AG08395 (cell line): ENCODE results near the gene CCT4.
"Not testable (repeated sequence)": the region's sequence is repeated elsewhere in the genome, so short reads cannot be mapped to it uniquely, and the experiment has no call there.

Source experiments
- DNase-seq: peaks from one replicate; pipeline ENCODE4 v3.0.0; 2012; ENCODE audit warnings: mixed read lengths, low spot score

The CCT4 gene, protein sequence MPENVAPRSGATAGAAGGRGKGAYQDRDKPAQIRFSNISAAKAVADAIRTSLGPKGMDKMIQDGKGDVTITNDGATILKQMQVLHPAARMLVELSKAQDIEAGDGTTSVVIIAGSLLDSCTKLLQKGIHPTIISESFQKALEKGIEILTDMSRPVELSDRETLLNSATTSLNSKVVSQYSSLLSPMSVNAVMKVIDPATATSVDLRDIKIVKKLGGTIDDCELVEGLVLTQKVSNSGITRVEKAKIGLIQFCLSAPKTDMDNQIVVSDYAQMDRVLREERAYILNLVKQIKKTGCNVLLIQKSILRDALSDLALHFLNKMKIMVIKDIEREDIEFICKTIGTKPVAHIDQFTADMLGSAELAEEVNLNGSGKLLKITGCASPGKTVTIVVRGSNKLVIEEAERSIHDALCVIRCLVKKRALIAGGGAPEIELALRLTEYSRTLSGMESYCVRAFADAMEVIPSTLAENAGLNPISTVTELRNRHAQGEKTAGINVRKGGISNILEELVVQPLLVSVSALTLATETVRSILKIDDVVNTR

GRCh38 chr2:61888267-61889055, at the start of gene CCT4:
Gene CCT4 (minus strand): TSS chr2:61888656. CDS start chr2:61888507, 149 bp downstream.
- DNase-seq = peak; percentile 87

DNA sequence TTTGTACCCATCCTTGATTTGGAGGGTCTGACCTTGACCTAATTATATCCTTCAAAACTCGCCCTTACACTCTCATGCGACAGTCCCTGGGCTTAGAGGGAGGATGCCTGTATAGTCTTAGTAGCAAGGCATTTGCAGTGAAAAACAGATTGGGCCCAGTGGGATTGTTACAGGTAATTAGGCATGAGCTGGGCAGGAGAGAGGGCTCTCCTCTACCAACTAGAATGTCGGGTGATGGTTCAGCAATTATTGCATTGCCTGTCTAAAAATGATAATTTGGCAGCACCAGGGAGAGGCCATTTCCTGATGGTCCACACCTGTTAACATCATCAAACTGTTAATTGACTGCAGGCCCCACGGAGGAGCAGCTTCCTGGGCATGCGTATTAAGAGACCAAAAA, 49.4 kb upstream of the CCT4 start:
- DNase-seq = no peak

- no peak for DNase-seq
These were observed 48.6 kb upstream of the CCT4 start for GRCh38 chr2:61937098-61937497.

DNA sequence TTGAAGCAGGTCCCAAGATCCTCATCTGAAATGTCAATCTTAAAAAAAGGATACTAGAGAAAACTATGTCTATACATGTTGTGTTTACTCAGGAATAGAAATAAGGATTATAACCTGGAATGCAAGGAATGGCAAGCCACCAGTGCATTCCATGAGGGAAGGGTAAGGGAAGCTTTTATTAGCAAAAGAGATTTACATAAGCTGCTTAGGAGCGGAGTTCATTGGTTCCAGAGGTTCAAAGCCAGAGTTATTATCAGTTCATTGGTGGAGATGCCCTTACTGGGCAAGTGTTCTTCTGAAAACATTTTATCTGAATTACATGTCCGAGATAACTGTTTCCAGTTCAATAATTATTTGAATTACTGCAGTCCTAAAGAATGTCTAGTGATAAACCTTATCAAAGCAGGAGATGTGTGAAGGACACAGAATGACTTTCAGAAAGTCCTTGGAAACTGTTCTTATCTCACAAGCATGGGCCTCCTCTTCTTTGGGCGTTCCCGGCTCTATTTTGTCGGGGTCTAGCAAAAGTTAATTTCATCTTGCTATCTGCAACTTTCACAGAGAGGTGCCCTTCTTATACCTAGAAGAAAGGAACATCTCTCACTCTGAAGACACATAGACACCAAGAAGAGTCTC, 40.5 kb upstream of the CCT4 start:
- DNase-seq = no peak

DNA sequence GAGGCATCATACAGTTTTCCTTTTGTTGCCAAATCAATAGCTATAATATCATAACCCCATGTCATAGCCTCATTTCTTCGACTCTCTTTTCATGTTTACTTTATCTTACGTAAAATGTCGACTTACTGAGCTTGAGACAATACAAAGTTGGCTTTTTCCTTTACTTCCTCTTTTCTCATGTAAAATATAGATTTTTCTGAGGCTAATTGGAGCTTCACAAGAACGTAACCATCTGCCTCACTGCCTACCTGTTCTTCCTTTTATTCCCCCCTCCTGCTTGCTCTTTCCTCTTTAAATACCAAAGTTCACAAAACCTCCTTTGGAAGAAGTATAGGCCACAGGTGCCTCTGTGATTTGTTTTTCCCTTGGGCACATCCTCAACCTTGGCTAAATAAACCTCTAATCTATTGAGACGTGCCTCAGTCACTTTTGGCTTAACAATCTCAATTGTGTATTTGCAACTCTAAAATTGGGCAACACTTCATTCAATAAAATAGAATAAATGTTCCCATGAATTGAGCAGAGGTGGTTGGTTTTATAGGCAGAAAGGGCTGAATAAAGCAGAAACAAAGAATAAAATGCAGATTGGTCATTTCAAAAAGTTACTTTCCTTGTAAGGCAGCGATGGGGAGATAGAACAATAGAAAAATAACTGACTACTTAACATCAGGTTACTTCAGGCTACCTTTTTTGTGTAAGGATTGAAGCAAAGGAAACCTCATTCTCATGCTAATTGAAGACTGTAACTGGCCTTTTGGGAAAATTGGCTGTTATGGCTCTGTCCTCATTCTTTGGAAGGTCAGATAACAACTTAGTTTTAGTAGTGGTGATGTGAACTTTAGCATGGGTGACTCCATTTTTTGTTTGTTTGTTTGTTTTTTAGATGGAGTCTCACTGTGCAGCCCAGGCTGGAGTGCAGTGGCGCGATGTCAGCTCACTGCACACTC, 38.3 kb upstream of the CCT4 start:
- no peak for DNase-seq

DNA sequence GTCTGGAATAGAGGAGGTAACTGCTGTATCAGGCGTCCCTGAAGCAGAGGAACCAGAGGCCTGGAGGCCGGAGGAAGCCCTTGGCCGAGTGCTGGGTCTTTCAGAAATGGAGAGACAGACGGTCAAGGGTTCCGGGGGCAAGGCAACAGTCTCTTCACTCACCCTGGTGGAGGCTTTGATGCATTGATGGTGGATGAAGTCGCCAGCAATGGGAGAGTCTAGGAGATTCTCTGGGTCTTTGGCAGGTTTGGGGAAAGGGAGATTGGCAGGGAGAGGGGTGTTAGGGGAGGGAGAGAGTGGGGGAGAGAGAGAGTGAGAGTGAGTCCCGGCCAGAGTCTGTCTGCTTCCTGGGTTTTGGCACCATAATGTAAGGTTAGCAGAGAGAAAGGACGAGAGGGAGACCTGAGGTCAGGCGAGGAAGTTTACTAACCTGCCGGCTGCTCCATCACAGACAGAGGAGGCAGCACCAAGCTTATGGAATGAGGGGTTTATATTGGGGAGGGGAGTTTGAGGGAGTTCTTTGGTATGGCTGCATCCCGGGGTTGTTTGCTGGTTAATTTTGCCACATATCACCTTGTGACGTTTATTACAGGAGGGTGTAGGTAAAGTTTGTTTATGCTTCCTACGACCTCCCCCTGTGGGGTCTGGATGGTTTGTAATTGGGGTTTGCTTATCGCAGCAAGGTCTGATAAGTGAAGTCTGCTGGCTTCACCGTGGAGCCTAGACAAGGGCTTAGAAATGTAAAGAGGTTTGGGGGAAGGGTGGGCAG, 36.6 kb upstream of the CCT4 start:
- DNase-seq = no peak

- DNase-seq = no peak
These were observed 34.3 kb upstream of the CCT4 start for GRCh38 chr2:61922714-61923113.

DNA sequence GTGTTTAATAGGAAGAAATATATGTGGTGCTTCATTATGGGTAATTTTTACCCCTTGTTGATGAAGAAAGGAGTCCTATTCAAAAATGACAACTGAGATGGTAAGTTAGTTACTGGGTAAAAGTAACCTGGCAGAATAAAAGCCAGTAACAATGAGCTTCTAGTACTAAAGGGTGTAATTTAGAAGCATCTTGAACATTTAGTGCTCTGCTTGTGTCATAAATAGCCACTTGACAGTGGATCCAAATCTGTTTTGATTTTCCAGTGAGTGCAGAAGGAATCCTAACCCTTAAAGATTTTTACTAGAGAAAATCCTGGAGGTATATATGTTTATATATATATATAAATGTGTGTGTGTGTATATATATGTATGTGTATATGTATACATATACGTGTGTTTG, 32.1 kb upstream of the CCT4 start:
- no peak for DNase-seq

DNA sequence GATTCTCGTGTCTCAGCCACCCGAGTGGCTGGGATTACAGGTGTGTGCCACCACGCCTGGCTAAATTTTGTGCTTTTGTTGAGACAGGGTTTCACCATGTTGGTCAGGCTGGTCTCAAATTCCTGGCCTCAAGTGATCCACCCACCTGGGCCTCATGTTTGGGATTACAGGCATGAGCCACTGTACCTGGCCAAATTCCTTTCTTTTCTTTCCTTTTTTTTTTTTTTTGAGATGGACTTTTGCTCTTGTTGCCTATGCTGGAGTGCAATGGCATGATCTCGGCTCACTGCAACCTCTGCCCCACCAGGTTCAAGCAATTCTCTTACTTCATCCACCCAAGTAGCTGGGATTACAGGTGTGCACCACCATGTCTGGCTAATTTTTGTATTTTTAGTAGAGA, 26.3 kb upstream of the CCT4 start:
- DNase-seq = not testable (repeated sequence)

GRCh38 chr2:61911510-61911909, 23.1 kb upstream of the CCT4 start:
- DNase-seq = no peak

- no peak for DNase-seq
These were observed 22.1 kb upstream of the CCT4 start for GRCh38 chr2:61910603-61911002.

GRCh38 chr2:61909116-61909515, 20.7 kb upstream of the CCT4 start:
- no peak for DNase-seq

- no peak for DNase-seq
These were observed 17.7 kb upstream of the CCT4 start for GRCh38 chr2:61906186-61906470.

DNA sequence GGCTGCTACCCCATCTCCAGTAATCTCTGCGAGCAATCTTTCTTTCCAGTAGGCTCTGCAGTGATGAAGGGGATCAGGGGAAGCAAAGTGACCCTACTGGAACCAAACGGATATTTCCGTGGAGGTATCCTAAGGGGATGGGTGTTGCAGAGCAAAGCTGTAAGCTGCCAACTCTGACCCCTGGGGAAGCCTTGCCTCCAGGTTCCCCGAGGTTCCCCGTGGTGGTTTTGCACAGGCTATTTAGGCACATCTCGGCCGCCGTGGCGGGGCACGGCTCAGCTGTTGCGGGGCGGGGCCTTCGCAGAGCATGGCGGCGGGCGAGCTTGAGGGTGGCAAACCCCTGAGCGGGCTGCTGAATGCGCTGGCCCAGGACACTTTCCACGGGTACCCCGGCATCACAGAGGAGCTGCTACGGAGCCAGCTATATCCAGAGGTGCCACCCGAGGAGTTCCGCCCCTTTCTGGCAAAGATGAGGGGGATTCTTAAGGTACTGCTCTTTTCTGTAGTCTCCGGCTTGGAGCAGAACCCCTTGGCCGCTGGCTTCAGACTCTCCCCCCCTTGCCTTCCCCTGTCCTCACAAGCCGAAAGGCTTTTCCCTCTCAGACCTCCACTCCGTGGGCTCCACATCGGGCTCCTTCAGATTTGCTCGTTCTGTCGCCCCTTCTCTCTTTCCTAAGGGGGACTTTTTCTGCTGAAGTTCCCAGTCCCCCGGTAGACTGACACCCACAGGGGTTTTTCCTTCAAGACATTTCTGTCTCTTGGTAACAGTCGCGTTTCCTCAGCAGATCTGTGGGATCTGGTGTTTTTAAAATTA, 17.1 kb upstream of the CCT4 start, which contains the start of gene COMMD1:
Gene COMMD1 (plus strand): TSS at position 303 of the 814 bp plus-strand sequence. CDS start 5 bp downstream, at position 308.
- DNase-seq = peak; percentile 80

GRCh38 chr2:61900281-61900680, 11.8 kb upstream of the CCT4 start:
- DNase-seq = no peak

GRCh38 chr2:61898810-61899209, 10.4 kb upstream of the CCT4 start:
- peak; percentile 29 for DNase-seq

GRCh38 chr2:61887717-61888266, 664 bp downstream of the CCT4 start:
- peak; percentile 43 for DNase-seq

DNA sequence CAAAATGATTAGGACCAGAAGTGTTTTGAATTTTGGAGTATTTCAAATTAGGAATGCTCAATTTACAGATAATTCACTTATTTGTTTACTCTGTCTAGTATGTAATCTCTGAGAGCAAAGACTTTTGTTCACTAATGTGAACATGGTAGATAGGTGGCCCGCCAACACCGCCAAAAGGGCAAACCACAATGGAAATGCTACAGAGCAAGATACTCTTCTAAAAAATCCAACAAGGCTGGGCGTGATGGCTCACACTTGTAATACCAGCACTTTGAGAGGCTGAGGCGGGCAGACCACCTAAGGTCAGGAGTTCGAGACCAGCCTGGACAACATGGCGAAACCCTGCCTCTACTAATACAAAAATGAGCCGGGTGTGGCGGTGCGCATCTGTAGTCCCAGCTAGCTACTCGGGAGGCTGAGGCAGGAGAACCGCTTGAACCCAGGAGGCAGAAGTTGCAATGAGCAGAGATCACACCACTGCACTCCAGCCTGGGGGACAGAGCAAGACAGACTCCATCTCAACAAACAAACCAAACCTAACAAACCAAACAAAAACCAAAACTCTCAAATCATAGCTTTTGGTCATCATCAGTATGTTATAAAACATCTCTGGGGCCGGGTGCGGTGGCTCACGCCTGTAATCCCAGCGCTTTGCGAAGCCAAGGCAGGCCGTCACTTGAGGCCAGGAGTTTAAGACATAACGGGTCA, 2.4 kb downstream of the CCT4 start:
- DNase-seq = no peak

GRCh38 chr2:61882850-61883249, 5.6 kb downstream of the CCT4 start:
- DNase-seq = no peak
